GM12892 (cell line): ENCODE data around the gene SEMA6D.

Experiments
- POLR2A ChIP-seq: IDR thresholded peaks from 2 replicates; pipeline ENCODE4 v1.6.1; 2011; ENCODE audit warnings: low read depth, low read length, control low read depth
- POLR2AphosphoS5 ChIP-seq: IDR thresholded peaks from 2 replicates; pipeline ENCODE4 v1.6.1; 2011; ENCODE audit warnings: low read depth, low read length, control low read depth
- TAF1 ChIP-seq: IDR thresholded peaks from 2 replicates; pipeline ENCODE4 v1.6.1; 2011; ENCODE audit warnings: low read depth, mild to moderate bottlenecking, control low read depth, low read length, borderline replicate concordance

DNA sequence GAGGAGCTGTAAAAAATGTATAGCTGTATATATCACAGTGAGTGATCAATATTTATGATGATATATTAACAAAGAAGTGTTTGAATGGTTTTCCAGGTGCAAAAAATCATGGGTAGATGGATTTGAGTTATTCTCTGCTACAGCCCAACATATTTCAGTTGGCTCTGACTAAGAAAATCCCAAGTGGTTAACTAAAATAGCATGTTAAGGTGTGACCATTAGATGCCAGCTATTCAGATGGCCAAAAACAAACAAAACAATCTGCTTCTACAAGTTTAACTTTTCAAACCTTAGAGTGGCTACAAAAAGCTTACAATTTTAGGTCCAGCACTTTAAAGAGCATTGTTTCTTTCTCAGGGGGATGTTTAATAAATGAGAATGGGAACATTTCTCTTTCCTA is 67.5 kb downstream of the SEMA6D start:
- no peak for TF ChIP-seq POLR2A
- TF ChIP-seq POLR2AphosphoS5, result no peak
- TF ChIP-seq TAF1, result no peak
